ENCODE measurements around the gene FBN2.
A peak's percentile ranks its signal among the peaks of the same experiment; 100 is the strongest.

Gene FBN2

GRCh38 chr5:128436749-128437188 lies 101.3 kb downstream of the FBN2 start:
- TF ChIP-seq EZH2 (IDR thresholded peaks at IDR 0.05) (no peak), POLR2AphosphoS5 (IDR thresholded peaks at IDR 0.05; ENCODE audit: borderline replicate concordance, low read depth, low read length) (no peak), FOXP2 (optimal IDR thresholded peaks at IDR 0.05; ENCODE audit: control extremely low read depth, extremely low read length, insufficient read depth) (no peak)
- Histone ChIP-seq H3K9me3 (ENCODE audit: low read depth, low read length) (no peaks in the 10 kb centered on the region), H3K36me3 (ENCODE audit: insufficient read depth, low read length) (no peaks in the 10 kb centered on the region), H3K4me3 (no peak overlapping the region), H3K27ac (no peak overlapping the region), H3K9ac (ENCODE audit: insufficient read length) (no peak overlapping the region)
- no peak for DNase-seq (ENCODE audit: low read depth, low spot score)

- DNase-seq (ENCODE audit: low read depth, low spot score) = no peak
- Histone ChIP-seq H3K36me3 (ENCODE audit: insufficient read depth, low read length) (no peaks in the 10 kb centered on the region), H3K9ac (ENCODE audit: insufficient read length) (no peak overlapping the region), H3K27ac (no peak overlapping the region), H3K4me3 (no peak overlapping the region), H3K9me3 (ENCODE audit: low read depth, low read length) (no peaks in the 10 kb centered on the region)
- TF ChIP-seq FOXP2 (optimal IDR thresholded peaks at IDR 0.05; ENCODE audit: control extremely low read depth, extremely low read length, insufficient read depth) (no peak), EZH2 (IDR thresholded peaks at IDR 0.05) (no peak), POLR2AphosphoS5 (IDR thresholded peaks at IDR 0.05; ENCODE audit: borderline replicate concordance, low read depth, low read length) (no peak)
These were observed 102.2 kb downstream of the FBN2 start for GRCh38 chr5:128435861-128436260.

GRCh38 chr5:128434993-128435392 lies 103.1 kb downstream of the FBN2 start:
- H3K9me3 ChIP-seq (ENCODE audit: low read depth, low read length) = no peaks in the 10 kb centered on the region
- no peak for TF ChIP-seq FOXP2 (optimal IDR thresholded peaks at IDR 0.05; ENCODE audit: control extremely low read depth, extremely low read length, insufficient read depth)
- no peak for TF ChIP-seq EZH2 (IDR thresholded peaks at IDR 0.05)
- no peak for TF ChIP-seq POLR2AphosphoS5 (IDR thresholded peaks at IDR 0.05; ENCODE audit: borderline replicate concordance, low read depth, low read length)
- no peaks in the 10 kb centered on the region for H3K36me3 ChIP-seq (ENCODE audit: insufficient read depth, low read length)
- no peak overlapping the region for H3K4me3 ChIP-seq
- DNase-seq (ENCODE audit: low read depth, low spot score) = no peak
- H3K9ac ChIP-seq (ENCODE audit: insufficient read length) = no peak overlapping the region
- no peak overlapping the region for H3K27ac ChIP-seq

- no peak overlapping the region for H3K27ac ChIP-seq
- H3K4me3 ChIP-seq = no peak overlapping the region
- no peak overlapping the region for H3K9ac ChIP-seq (ENCODE audit: insufficient read length)
- DNase-seq (ENCODE audit: low read depth, low spot score) = no peak
- no peaks in the 10 kb centered on the region for H3K36me3 ChIP-seq (ENCODE audit: insufficient read depth, low read length)
- TF ChIP-seq FOXP2 (optimal IDR thresholded peaks at IDR 0.05; ENCODE audit: control extremely low read depth, extremely low read length, insufficient read depth) (no peak), EZH2 (IDR thresholded peaks at IDR 0.05) (no peak), POLR2AphosphoS5 (IDR thresholded peaks at IDR 0.05; ENCODE audit: borderline replicate concordance, low read depth, low read length) (no peak)
- no peaks in the 10 kb centered on the region for H3K9me3 ChIP-seq (ENCODE audit: low read depth, low read length)
These were observed 105.1 kb downstream of the FBN2 start for GRCh38 chr5:128432913-128433440.

- no peaks in the 10 kb centered on the region for H3K36me3 ChIP-seq (ENCODE audit: insufficient read depth, low read length)
- no peak for TF ChIP-seq FOXP2 (optimal IDR thresholded peaks at IDR 0.05; ENCODE audit: control extremely low read depth, extremely low read length, insufficient read depth)
- TF ChIP-seq EZH2 (IDR thresholded peaks at IDR 0.05) = no peak
- no peaks in the 10 kb centered on the region for H3K9me3 ChIP-seq (ENCODE audit: low read depth, low read length)
These were observed 110.1 kb downstream of the FBN2 start for GRCh38 chr5:128427921-128428320.

GRCh38 chr5:128426090-128426534 lies 111.9 kb downstream of the FBN2 start:
- no peak overlapping the region for H3K4me3 ChIP-seq
- no peak overlapping the region for H3K27ac ChIP-seq
- DNase-seq (ENCODE audit: low read depth, low spot score) = no peak
- H3K36me3 ChIP-seq (ENCODE audit: insufficient read depth, low read length) = no peaks in the 10 kb centered on the region
- H3K9ac ChIP-seq (ENCODE audit: insufficient read length) = no peak overlapping the region
- no peaks in the 10 kb centered on the region; the same call in 1 of the 2 replicates for H3K9me3 ChIP-seq (ENCODE audit: low read depth, low read length)
- no peak for TF ChIP-seq POLR2AphosphoS5 (IDR thresholded peaks at IDR 0.05; ENCODE audit: borderline replicate concordance, low read depth, low read length)

More at GRCh38 chr5:128427921-128428320, 110.1 kb downstream of the FBN2 start:
- H3K27ac ChIP-seq = no peak overlapping the region
- H3K9ac ChIP-seq (ENCODE audit: insufficient read length) = no peak overlapping the region
- H3K4me3 ChIP-seq = no peak overlapping the region
- no peak for DNase-seq (ENCODE audit: low read depth, low spot score)

- DNase-seq (ENCODE audit: low read depth, low spot score) = no peak
- H3K4me3 ChIP-seq = no peak overlapping the region
- TF ChIP-seq EZH2 (IDR thresholded peaks at IDR 0.05) = no peak
- no peak for TF ChIP-seq FOXP2 (optimal IDR thresholded peaks at IDR 0.05; ENCODE audit: control extremely low read depth, extremely low read length, insufficient read depth)
- TF ChIP-seq POLR2AphosphoS5 (IDR thresholded peaks at IDR 0.05; ENCODE audit: borderline replicate concordance, low read depth, low read length) = no peak
- no peak overlapping the region for H3K9ac ChIP-seq (ENCODE audit: insufficient read length)
- 0 out of 2 replicates have a peak overlapping the region, but pooled peaks have one; percentile 23 for H3K27ac ChIP-seq
- no peaks in the 10 kb centered on the region; the same call in 1 of the 2 replicates for H3K9me3 ChIP-seq (ENCODE audit: low read depth, low read length)
- no peaks in the 10 kb centered on the region for H3K36me3 ChIP-seq (ENCODE audit: insufficient read depth, low read length)
These were observed 113.4 kb downstream of the FBN2 start for GRCh38 chr5:128424646-128425045.

GRCh38 chr5:128422612-128423011 lies 115.4 kb downstream of the FBN2 start:
- Histone ChIP-seq H3K36me3 (ENCODE audit: insufficient read depth, low read length) (no peaks in the 10 kb centered on the region), H3K9me3 (ENCODE audit: low read depth, low read length) (no peaks in the 10 kb centered on the region; the same call in 1 of the 2 replicates), H3K9ac (ENCODE audit: insufficient read length) (no peak overlapping the region), H3K27ac (no peak overlapping the region), H3K4me3 (no peak overlapping the region)
- no peak for TF ChIP-seq FOXP2 (optimal IDR thresholded peaks at IDR 0.05; ENCODE audit: control extremely low read depth, extremely low read length, insufficient read depth)
- TF ChIP-seq EZH2 (IDR thresholded peaks at IDR 0.05) = no peak
- TF ChIP-seq POLR2AphosphoS5 (IDR thresholded peaks at IDR 0.05; ENCODE audit: borderline replicate concordance, low read depth, low read length) = no peak
- no peak for DNase-seq (ENCODE audit: low read depth, low spot score)

GRCh38 chr5:128414469-128414868 lies 123.6 kb downstream of the FBN2 start:
- no peak for DNase-seq (ENCODE audit: low read depth, low spot score)
- Histone ChIP-seq H3K4me3 (no peak overlapping the region), H3K9ac (ENCODE audit: insufficient read length) (no peak overlapping the region), H3K36me3 (ENCODE audit: insufficient read depth, low read length) (no peaks in the 10 kb centered on the region), H3K9me3 (ENCODE audit: low read depth, low read length) (no peaks in the 10 kb centered on the region), H3K27ac (no peak overlapping the region)
- TF ChIP-seq EZH2 (IDR thresholded peaks at IDR 0.05) (no peak), POLR2AphosphoS5 (IDR thresholded peaks at IDR 0.05; ENCODE audit: borderline replicate concordance, low read depth, low read length) (no peak), FOXP2 (optimal IDR thresholded peaks at IDR 0.05; ENCODE audit: control extremely low read depth, extremely low read length, insufficient read depth) (no peak)
